ENCODE measurements around the gene LIX1L. TPM values are rescaled to one million over a fixed set of nuclear protein-coding genes. Genes with fewer than 3 reads are reported as not detected.
"Not testable (repeated sequence)": the region's sequence is repeated elsewhere in the genome, so short reads cannot be mapped to it uniquely, and the experiment has no call there.

The LIX1L gene
- total RNA-seq, 1 donor from 2014 or later, result 38.4 TPM

- Mint-ChIP-seq H3K36me3 (ENCODE audit: low read depth) (peaks cover 15% of the 10 kb centered on the region), H3K27ac (no peak overlapping the region), H3K4me1 (peaks cover 12% of the 10 kb centered on the region), H3K27me3 (no peaks in the 10 kb centered on the region), H3K4me3 (no peak overlapping the region), H3K9me3 (no peaks in the 10 kb centered on the region)
- DNase-seq, result no peak
- intact Hi-C loops (cut with micrococcal nuclease), result loop anchor here (1.0 to 5.0 kb wide), 6 partner anchors 7 to 70 kb away; partner anchors contain the start of genes ANKRD34A, PIAS3, POLR3GL and TXNIP
Observed at GRCh38 chr1:145926686-145927062, 31.1 kb downstream of the LIX1L start.

DNA sequence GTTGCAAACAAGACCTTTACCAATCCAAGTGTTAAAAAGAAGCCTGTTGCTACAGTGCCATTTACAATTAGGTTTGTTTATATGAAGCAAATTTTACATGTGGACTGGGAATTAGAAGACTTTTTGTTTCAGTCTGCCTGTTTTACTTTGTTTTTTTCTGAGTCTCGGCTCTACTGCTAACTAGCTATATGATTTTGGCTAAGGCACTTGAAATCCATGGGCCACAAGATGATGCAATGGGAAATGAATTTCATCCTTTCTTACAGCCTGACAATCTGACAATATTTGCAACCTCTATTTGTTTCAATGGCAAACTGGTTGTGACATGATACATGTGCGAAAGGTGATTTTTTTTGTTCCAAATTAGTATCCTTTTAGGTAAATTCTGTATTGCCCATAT lies 35.6 kb downstream of the LIX1L start:
- peaks cover 20% of the 10 kb centered on the region for H3K36me3 Mint-ChIP-seq (ENCODE audit: low read depth)
- H3K4me1 Mint-ChIP-seq, result peaks cover 35% of the 10 kb centered on the region
- DNase-seq, result no peak
- H3K9me3 Mint-ChIP-seq, result no peaks in the 10 kb centered on the region
- no peak overlapping the region for H3K4me3 Mint-ChIP-seq
- intact Hi-C loops (cut with micrococcal nuclease), result no loop called here
- H3K27ac Mint-ChIP-seq, result no peak overlapping the region
- no peaks in the 10 kb centered on the region for H3K27me3 Mint-ChIP-seq

GRCh38 chr1:145920297-145920696 lies 37.5 kb downstream of the LIX1L start:
- peaks cover 31% of the 10 kb centered on the region for H3K4me1 Mint-ChIP-seq

DNA sequence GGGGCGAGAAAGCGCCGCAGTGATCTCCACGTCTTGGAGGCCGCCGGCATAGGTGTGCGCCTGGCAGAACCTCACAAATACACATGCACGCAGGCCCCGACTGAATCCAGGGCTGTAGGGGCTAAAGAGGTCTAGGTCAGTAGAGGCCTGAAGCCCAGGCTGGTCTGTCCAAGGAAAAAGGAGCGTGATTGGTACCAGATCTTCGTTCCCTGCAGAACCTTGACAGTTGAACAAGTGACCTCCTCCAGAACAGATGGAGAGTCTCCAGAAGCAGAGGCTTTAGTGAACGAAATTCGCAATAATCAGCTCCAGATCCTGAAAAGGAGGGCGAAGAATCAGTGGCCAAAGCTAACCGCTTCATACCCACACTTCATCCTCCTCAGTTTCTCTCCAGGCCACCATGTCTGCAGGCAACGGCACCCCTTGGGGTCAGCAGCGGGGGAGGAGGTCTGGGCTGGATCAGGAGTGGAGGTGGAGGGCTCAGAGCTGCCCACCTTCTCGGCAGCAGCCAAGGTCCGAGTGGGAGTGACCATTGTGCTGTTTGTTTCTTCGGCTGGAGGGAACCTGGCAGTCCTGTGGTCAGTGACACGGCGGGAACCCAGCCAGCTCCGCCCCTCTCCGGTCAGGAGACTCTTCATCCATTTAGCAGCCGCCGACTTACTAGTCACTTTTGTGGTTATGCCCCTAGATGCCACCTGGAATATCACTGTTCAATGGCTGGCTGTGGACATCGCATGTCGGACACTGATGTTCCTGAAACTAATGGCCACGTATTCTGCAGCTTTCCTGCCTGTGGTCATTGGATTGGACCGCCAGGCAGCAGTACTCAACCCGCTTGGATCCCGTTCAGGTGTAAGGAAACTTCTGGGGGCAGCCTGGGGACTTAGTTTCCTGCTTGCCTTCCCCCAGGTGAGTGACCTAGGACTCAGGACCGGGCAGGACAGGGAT lies 38.6 kb downstream of the LIX1L start:
- Mint-ChIP-seq H3K27me3 (no peaks in the 10 kb centered on the region), H3K27ac (peak overlapping the region; percentile 94), H3K36me3 (ENCODE audit: low read depth) (peaks cover 32% of the 10 kb centered on the region), H3K9me3 (no peaks in the 10 kb centered on the region), H3K4me1 (peaks cover 34% of the 10 kb centered on the region), H3K4me3 (peak overlapping the region; percentile 94)
- DNase-seq, result peak; percentile 74
- intact Hi-C loops (cut with micrococcal nuclease), result loop anchor here (1.0 to 2.0 kb wide), 4 partner anchors 8 to 74 kb away; partner anchors contain the start of genes ANKRD35, NUDT17, PIAS3 and RBM8A

More at GRCh38 chr1:145920297-145920696, 37.5 kb downstream of the LIX1L start:
- H3K27me3 Mint-ChIP-seq; DNase-seq; intact Hi-C loops (cut with micrococcal nuclease); H3K9me3 Mint-ChIP-seq: not testable (repeated sequence)
- Mint-ChIP-seq H3K27ac (peak overlapping the region; percentile 51), H3K36me3 (ENCODE audit: low read depth) (peaks cover 27% of the 10 kb centered on the region), H3K4me3 (peak overlapping the region; percentile 94)

DNA sequence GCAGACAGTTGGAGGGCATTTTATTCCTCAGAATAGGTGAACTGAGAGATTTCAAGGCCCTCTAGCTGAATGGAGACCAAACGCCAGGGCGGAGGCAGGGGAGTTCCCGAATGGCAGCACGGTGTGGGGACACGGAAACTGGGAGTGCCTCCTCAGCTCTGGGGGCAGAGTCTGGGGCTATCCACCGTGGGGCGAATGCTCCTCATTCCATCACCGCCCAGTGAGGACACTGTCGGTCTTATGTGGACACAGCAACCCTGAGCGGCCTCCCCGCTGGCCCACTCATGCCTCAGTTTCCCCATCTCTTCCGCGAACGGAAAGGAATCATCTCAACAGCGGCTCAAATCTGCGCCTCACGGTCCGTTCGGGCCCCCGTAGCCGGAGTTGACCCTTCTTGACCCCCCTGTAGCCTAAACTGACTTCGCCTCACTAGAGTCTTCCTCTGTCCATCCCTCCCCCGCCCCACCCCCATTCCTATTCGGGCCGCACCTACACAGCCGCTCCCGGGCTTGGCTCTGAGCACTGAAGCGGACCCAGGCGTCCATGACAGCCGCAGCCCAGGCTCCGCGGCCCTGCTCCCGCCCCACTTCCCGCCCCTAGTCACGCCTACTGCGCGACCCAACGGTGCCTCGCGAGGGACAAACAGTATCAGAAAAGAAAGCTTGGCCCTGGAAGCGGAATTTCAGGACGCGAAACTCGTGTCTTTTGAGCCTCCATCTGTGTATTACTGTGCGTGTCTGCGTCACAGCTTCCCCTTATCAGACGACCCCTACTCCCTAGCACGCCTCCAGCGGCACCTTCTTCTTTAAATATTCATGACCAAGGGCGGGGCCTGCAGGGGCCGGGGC lies 39.4 kb downstream of the LIX1L start, which contains the start of gene PEX11B:
TSS of gene PEX11B (minus strand) at position 574 of the 848 bp plus-strand sequence. CDS start at position 545, 29 bp downstream.
- Mint-ChIP-seq H3K27me3 (no peaks in the 10 kb centered on the region), H3K36me3 (ENCODE audit: low read depth) (peaks cover 32% of the 10 kb centered on the region), H3K27ac (peak within 1 kb of the TSS; percentile 94), H3K9me3 (no peaks in the 10 kb centered on the region), H3K4me1 (peaks cover 36% of the 10 kb centered on the region), H3K4me3 (peak within 1 kb of the TSS; percentile 94)
- intact Hi-C loops (cut with micrococcal nuclease), result loop anchor here (2.0 kb wide), 2 partner anchors 34 to 74 kb away; partner anchors contain the start of genes ANKRD35 and NUDT17
- DNase-seq, result peak; percentile 97

GRCh38 chr1:145917595-145917994 lies 40.2 kb downstream of the LIX1L start:
- Mint-ChIP-seq H3K27me3 (no peaks in the 10 kb centered on the region), H3K27ac (peak overlapping the region; percentile 94), H3K4me3 (peak overlapping the region; percentile 94), H3K4me1 (peaks cover 38% of the 10 kb centered on the region), H3K9me3 (no peaks in the 10 kb centered on the region), H3K36me3 (ENCODE audit: low read depth) (peaks cover 29% of the 10 kb centered on the region)
- DNase-seq, result no peak
- intact Hi-C loops (cut with micrococcal nuclease), result no loop called here

- H3K36me3 Mint-ChIP-seq (ENCODE audit: low read depth), result peaks cover 33% of the 10 kb centered on the region
- intact Hi-C loops (cut with micrococcal nuclease), result no loop called here
- no peaks in the 10 kb centered on the region for H3K27me3 Mint-ChIP-seq
- no peak for DNase-seq
- peaks cover 38% of the 10 kb centered on the region for H3K4me1 Mint-ChIP-seq
- no peaks in the 10 kb centered on the region for H3K9me3 Mint-ChIP-seq
- peak overlapping the region; percentile 94 for H3K4me3 Mint-ChIP-seq
- H3K27ac Mint-ChIP-seq, result no peak overlapping the region
Observed at GRCh38 chr1:145916745-145917144, 41.1 kb downstream of the LIX1L start.

DNA sequence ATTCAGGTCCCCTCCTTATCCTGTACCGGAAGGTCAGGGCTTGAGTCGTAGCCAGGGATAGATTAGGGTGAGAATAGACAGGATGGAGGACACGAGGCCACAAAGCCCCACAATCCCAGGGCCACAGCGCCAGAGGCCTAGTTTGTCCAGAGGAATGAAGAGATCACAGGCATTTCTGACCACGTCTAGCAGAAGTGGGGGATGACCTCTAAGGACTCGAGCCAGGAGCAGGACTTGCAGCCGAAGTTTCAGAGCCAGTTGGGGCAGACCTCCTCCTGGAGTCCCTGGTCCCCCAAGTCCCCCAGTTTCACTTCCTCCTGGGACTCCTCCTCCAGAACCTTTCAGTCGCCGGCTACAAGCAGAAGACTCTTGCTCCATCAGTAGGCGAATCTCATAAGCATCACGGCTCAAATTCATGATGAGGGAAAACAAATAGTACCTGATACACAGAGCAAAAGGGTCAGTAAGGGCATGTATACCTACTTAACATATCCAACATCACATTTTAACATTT lies 45.6 kb downstream of the LIX1L start:
- intact Hi-C loops (cut with micrococcal nuclease), result no loop called here
- H3K4me3 Mint-ChIP-seq, result no peak overlapping the region
- H3K4me1 Mint-ChIP-seq, result peaks cover 19% of the 10 kb centered on the region
- DNase-seq, result no peak
- no peaks in the 10 kb centered on the region for H3K27me3 Mint-ChIP-seq
- peaks cover 36% of the 10 kb centered on the region for H3K36me3 Mint-ChIP-seq (ENCODE audit: low read depth)
- H3K9me3 Mint-ChIP-seq, result no peaks in the 10 kb centered on the region
- H3K27ac Mint-ChIP-seq, result no peak overlapping the region

DNA sequence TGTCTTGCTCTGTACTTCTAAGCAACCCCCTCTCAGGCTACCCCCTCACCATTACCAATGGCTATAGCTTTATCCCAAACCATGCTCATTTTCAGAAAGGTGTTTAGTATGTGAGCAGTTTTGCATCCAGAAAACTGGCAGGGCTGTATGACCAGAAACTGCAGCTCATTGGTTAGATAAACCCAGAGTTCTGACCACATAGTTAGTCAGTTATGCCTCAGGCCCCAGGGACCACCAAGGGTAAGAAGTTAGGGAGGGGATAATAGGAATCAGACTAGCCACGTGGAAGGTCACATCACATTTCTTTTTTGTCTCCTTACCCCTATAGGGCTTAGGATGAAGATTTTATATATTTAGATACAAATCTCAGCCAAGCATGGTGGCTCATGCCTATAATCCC lies 49.2 kb downstream of the LIX1L start:
- DNase-seq, result no peak
- H3K27me3 Mint-ChIP-seq, result no peaks in the 10 kb centered on the region
- intact Hi-C loops (cut with micrococcal nuclease), result no loop called here
- H3K36me3 Mint-ChIP-seq (ENCODE audit: low read depth), result peaks cover 22% of the 10 kb centered on the region
- peaks cover 9% of the 10 kb centered on the region for H3K4me1 Mint-ChIP-seq
- H3K9me3 Mint-ChIP-seq, result no peaks in the 10 kb centered on the region
- H3K4me3 Mint-ChIP-seq, result no peak overlapping the region
- no peak overlapping the region for H3K27ac Mint-ChIP-seq

- Mint-ChIP-seq H3K27ac (no peak overlapping the region), H3K36me3 (ENCODE audit: low read depth) (peaks cover 14% of the 10 kb centered on the region), H3K27me3 (no peaks in the 10 kb centered on the region), H3K4me3 (no peak overlapping the region), H3K4me1 (peaks cover 8% of the 10 kb centered on the region), H3K9me3 (no peaks in the 10 kb centered on the region)
- intact Hi-C loops (cut with micrococcal nuclease), result no loop called here
- DNase-seq, result no peak
Observed at GRCh38 chr1:145906954-145907753, 50.7 kb downstream of the LIX1L start.

GRCh38 chr1:145901312-145902021 lies 56.4 kb downstream of the LIX1L start:
- DNase-seq, result no peak
- Mint-ChIP-seq H3K27ac (no peak overlapping the region), H3K4me3 (no peak overlapping the region), H3K9me3 (no peaks in the 10 kb centered on the region), H3K27me3 (no peaks in the 10 kb centered on the region), H3K4me1 (no peaks in the 10 kb centered on the region), H3K36me3 (ENCODE audit: low read depth) (no peaks in the 10 kb centered on the region)
- intact Hi-C loops (cut with micrococcal nuclease), result no loop called here

GRCh38 chr1:145898756-145899155 lies 59.1 kb downstream of the LIX1L start:
- Mint-ChIP-seq H3K9me3 (no peaks in the 10 kb centered on the region), H3K27me3 (no peaks in the 10 kb centered on the region), H3K27ac (no peak overlapping the region), H3K36me3 (ENCODE audit: low read depth) (no peaks in the 10 kb centered on the region), H3K4me3 (no peak overlapping the region), H3K4me1 (no peaks in the 10 kb centered on the region)
- no peak for DNase-seq
- intact Hi-C loops (cut with micrococcal nuclease), result no loop called here
